Smooth muscle cell of the brain vasculature (primary cell): Measurements from ENCODE around the gene ERGIC1.

ENCODE experiments used
- DNase-seq: peaks from one replicate; pipeline ENCODE4 v3.0.0-alpha.2; 2012; ENCODE audit warnings: low read depth, low spot score

Gene ERGIC1

DNA sequence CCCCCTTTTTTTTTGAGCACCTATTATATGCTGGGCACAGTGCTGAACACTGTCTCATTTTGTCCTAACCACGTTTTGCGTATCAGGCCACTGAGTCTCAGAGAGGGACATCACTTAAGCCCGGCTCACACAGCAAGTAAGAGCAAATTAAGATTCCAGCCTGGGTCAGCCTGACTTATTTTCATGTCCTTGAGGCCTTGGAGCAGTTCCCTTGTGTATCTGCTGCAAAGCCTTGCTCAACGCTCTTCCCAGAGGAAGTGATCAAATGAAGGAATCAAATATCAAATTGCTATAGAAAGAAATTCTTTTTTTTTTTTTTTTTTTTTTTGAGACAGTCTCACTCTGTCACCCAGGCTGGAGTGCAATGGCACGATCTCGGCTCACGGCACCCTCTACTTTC lies 30.7 kb downstream of the ERGIC1 start:
- no peak for DNase-seq

DNA sequence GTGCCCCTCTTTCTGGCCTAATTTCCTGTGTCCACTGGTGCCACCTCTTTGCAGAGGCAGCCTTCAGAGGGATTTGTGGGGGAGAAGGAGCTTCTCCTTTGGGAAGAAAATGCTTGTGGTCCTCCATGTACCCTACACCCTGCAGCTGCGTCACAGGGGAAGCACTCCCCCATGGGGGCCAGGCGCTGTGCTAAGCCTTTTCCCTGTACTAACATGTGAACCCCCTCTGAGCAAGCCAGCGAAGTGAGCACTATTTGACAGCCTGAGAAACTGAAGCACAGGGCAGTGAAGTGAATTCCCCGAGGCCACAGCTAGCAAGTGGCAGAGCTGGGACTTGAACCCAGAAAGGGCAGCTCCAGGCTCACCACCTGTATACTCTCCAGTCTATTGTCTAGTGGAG lies 32.3 kb downstream of the ERGIC1 start:
- no peak for DNase-seq

DNA sequence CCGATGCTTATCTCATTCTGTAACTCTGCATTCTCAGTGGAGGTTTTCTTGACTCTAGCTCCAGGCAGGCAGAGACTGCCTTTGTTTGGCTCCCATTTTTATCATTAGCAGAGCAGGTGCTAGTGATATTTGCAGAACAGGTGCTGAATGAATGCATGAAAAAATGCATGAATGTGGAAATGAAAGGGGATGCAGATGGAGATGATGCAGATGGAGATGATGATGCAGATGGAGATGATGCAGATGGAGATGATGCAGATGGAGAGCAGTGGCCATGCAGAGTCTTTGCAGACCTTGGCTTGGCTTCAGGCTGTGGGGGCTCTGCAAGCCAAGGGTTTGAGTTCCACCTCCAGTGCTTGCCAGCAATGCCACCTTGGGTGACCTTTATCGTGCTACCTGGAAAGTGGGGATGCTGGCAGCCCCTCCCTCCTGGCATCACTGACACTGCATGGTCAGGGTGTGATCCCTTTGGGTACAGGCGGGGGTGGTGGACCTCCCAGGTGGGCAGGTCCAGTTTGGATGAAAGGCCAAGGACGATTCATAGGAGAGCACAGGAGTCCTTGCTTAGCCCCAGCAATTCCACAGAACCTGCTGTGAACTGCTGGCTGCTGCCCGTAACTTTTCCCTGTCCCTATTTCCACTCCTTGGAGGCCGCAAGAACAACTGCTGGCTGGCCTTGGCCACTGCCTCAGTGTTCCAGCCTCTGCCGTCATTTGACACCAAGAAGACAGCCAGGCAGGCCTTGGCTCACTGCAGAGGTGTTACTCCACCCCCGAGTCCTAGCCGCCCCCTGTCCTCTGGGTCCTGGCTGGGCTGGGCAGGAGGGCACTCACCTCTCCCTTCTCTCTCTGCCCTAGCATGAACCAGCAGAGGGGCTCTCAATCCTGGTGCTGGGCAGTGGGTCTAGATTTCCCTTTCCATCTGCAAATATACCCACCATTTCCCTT lies 33.0 kb downstream of the ERGIC1 start:
- DNase-seq = no peak

DNA sequence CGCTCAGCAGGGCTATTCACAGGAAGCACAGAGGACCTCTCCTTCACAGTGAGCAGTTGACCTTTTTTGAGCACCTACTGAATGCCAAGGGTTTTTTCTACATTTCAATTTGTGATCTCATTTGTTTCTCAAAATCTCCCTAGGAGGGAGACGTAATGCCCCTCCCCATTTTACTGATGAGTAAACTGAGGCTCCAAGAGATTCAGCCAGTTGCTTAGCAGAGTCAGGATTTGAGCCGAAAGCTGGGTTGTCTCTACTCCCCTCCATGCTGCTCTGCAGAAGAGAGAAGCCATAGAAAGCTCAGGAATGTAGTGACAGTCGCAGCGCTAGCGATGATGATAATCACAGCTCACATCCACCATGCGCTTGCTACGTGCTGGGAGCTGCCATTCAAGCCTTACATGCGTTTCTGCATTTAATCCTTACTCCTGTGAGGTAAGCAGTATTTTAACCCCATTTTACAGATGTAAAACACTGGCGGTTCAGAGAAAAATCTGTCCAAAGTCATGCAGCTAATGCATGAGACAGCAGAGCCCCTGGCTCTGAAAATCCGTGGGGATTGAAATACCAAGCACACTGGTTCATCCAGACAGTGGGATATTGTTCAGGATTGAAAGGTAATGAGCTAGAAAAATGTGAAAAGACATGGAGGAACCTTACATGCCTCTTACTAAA lies 33.8 kb downstream of the ERGIC1 start:
- no peak for DNase-seq

DNA sequence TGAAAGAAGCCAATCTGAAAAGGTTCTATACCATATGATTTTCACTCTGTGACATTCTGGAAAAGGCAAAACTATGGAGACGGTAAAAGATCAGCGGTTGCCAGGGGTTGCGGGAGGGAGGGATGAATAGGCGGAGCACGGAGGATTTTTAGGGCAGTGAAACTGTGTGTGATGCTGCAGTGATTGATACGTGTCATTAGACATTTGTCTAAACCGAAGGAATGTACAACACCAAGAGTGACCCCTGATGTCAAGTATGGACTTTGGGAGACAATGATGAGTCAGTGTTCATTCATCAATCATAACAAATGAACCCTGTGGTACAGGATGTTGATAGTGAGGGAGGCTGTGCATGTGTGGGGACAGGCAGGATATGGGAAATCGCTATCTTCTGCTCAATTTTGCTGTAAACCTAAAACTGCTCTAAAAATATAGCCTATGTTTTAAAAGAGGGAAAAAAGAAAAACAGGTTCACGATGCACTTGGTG lies 34.4 kb downstream of the ERGIC1 start:
- DNase-seq = no peak

DNA sequence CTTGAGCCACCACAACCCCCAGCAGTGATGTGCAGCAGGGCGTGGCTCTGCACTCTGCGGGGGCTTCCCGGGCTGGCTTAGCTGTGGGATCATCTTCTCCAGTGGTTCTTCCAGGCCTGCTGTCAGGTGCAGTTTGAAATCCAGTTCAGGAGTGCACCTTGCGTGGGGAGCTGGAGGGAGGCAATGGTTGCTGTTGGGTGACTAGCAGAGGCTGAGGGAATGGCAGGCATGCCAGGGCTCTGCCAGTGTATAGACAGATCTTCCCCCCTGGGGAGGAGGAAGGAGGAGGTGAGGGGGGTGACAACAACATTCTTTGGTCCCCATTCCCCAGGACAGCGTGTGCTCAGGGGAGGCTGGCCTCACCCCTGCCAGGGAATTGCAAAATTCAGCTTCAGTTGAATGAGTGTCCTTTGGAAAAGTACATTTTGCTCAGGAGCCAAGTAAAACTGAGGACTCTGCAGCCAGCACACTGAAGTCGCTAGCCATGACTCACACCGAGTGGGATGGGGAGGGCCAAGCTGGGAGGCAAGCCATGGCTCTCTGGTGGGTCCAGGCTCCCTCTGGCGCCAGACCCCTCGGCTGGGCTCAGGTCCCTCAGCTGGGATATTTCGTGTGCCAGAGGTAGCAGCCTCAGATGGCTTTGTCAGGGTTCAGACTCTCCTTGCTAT lies 35.0 kb downstream of the ERGIC1 start:
- DNase-seq = no peak

DNA sequence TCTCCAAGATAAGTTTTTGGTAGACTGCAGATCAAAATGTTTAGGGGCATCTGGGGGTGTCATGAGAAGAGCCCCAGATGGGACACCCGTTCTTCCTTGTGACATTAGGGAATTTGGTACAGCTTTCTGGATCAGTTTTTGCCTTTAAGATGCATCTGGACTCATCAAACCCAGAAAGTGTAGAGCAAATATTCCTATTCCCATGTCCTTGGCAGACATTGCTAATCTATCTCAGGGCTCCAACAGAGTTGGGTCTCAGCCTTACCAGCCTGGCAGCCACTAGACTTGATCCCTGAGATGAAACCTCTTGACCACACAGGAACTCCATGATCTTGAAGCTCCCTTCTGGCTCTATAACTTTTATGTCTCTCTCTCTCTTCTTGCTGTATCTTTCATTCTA lies 35.6 kb downstream of the ERGIC1 start:
- no peak for DNase-seq

DNA sequence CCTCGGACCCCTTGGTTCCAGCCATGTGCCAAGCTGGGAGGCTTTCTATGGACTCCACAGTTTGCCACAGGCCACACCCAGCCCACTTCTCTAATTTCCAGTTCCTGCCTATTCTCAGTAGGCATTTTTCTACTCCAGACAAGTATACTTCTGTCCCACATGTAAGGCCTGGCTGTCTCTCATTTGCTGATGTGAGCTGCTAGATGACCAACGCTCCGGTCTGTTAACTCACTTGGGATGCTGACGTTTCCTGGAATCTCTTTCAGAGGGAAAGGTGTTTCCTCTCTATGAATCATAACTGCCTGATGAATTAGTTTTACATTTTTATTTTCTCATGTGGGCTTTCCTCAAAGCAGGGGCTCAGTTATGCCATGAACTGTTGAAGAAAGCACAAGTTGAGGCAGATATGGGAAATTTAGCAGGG lies 36.3 kb downstream of the ERGIC1 start:
- DNase-seq = no peak

DNA sequence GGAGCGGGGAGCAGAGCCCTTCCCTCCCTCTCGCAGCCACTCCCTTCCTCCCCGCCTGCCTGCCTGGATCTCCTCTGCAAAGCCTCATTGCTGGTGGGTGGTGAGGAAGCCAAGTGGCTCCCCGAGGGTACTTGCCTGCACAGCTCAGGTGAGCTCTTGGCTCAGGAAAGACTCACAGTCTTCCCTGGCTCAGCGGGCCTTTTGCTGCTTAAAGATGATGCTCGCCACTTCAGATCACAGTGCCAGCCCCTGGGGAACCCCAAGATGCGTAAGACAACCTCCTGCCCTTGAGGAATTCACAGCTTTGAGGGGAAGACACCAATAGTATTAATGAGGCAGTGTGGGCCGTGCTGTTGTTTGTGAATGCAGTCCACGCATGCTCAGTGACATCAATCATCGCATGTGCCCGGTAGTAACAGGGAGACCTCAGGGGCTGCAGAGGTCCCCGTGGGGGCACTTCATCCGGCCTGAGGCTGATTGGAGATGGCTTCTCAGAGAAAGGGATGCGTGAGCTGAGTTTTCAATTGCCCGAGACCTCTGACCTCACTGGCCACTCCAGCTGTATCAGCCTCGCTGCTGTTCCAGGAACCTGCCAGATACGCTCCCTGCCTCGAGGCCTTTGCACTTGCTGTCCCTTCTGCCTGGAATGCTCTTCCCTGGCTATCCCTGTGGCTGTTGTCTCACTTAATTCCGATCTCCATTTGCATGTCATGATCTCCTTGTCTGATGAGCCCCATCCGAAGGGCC lies 36.8 kb downstream of the ERGIC1 start:
- no peak for DNase-seq

DNA sequence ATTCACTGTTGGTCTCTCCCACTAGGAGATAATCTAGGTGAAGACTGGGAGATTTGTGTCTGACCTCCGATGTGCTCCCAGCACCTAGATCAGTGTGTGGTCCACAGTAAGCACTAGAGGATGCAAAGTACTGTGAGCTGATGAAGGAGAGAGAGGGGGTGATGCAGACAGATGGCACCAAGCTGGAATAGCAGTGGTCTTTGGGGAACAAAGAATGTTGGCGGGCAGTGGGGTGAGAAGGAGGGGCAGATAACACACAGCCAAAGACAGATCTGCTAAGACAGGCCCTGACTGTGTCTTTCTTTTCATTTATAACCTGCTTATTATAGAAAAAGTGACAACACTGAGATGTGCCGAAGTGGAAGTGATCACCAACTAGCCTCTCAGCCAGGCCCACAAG lies 37.5 kb downstream of the ERGIC1 start:
- DNase-seq = no peak

DNA sequence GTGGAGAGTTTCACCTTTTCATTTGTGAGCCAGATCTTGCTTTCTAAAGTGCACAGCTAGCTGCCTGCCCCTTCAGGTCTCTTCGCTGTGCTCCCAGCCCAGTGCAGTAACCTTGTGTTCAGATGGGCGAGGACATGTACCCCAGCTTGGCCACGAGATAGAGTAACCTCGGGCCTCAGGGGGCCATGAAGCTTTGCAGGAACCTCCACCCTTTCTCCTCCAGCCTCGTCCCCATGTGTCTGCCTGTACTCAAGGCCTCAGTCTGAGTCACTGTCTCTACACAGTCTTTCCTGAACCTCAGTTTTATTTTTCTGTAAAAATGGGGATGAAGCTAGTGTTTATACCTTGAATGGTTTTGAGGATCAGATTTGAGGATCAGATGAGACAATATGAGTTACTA lies 37.9 kb downstream of the ERGIC1 start:
- no peak for DNase-seq

DNA sequence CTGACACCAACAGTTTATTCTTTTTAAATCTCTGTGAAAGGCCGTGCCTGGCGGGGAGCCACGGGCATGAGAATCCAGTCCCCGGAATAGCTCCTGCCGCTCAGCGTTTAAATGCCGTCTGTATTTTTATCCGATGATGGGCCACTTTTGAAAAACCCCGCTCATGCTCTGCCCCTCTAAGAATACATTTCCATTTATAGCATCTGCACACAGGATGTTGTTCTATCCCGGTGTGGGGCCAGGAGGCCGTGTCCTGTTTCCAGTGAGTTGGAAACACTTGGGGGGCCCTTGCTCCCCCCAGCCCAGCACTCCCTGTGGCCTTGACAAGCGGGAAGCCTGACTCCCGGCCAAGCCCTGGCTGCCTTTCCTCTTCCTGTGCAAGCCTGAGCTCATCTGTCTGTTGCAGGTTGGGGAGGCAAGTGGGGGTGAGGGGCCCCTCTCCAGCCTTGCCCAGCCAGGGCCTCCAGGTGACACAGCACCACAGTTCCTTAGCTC lies 39.0 kb downstream of the ERGIC1 start:
- DNase-seq = peak; percentile 91

DNA sequence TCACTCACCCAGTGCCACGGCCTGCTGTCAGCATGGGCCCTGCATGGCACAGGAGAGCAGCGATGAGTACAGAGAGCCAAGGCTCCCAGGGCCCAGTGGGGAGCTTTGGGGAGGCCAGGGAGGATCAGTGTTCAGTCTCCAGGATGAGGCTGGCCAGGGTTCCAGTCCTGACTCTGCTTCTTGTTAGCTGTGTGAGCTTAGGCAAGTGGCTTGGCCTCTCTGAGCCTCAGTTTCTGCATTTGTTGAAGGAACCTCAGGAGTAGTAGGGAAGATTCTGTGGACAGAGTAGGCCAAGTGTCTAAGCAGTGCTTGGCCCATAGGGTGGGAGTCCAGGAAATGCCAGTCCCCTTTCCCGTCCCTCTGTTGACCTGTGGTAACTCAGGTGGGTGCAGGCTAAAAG lies 39.5 kb downstream of the ERGIC1 start:
- DNase-seq = no peak

DNA sequence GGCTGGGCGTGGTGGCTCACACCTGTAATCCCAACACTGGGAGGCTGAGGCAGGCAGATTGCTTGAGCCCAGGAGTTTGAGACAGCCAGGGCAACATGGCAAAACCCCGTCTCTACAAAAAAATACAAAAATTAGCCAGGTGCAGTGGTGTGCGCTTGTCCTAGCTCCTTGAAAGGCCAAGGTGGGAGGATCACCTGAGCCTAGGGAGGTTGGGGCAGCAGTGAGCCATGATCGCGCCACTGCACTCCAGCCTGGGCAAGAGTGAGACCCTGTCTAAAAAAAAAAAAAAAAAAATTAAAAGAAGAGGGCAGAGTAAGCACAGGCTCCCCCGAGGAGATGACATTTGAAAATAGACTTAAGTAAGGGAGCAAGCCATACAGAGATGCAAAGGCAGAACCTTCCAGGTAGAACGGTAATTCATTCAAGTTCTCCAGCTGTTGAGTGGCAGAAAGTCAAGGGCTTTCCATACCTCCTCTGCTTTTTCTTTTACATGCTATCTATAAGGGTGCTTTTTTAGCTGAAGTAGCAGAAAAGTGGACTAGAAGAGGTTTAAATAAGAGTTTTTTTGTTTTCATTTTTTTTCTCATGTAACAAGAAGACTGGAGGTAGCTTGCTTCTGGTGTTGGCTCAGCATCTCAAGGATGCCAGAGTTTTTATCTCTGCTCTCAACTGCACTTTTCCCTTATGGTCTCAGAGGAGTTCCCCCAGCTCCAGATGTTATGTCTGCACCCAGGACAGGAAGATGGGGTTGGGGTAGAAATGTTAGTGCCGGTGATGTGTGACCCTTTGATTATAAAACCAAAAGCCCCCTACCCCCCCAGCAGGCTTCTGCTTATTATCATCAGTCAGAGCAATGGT lies 40.8 kb downstream of the ERGIC1 start:
- DNase-seq = no peak

DNA sequence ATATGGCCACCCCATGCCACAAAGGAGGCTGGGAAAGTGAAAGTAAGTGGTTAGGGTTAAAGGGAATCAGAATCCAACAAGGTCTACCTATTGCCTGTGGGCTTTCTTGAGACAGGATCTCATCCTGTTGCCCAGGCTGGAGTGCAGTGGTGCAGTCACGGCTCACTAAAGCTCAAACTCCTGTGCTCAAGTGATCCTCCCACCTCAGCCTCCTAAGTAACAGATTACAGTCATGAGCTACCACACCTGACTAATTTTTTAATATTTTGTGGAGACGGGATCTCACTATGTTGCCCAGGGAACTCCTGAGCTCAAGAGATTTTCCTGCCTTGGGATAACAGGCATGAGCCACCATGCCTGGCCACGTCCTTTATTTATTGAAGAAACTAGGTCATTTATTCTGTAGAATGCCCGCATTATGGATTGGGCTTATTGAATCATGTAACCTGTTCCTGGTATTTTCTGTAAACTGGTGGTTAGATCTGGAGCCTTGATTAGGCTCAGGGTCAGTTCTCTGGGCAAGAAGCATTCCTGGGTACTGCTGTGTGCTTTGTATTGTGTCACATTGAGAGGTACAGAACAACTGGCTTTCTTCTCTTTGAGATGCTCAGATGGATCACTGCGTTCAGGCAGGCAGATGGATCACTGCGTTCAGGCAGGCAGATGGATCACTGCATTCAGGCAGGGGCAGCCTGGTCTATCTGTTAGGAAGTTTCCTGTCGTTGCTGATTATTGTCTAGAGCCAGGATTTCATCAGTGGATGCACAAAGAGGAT lies 41.6 kb downstream of the ERGIC1 start:
- no peak for DNase-seq

DNA sequence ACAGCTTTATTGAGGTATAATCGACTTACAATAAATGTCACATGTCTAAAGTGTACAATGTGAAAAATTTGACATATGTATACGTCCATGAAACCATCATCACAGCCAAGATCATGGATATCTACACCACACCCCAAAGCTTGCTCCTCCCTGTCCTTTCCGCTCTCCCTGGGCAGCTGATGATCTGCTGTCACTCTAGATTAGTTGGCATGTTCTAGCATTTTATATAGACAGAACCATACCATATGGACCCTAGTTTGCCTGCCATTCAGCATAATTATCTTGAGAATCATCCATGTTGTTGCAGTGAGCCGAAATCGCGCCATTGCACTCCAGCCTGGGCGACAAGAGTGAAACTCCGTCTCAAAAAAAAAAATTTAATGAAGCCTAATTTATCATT lies 42.5 kb downstream of the ERGIC1 start:
- DNase-seq = no peak

DNA sequence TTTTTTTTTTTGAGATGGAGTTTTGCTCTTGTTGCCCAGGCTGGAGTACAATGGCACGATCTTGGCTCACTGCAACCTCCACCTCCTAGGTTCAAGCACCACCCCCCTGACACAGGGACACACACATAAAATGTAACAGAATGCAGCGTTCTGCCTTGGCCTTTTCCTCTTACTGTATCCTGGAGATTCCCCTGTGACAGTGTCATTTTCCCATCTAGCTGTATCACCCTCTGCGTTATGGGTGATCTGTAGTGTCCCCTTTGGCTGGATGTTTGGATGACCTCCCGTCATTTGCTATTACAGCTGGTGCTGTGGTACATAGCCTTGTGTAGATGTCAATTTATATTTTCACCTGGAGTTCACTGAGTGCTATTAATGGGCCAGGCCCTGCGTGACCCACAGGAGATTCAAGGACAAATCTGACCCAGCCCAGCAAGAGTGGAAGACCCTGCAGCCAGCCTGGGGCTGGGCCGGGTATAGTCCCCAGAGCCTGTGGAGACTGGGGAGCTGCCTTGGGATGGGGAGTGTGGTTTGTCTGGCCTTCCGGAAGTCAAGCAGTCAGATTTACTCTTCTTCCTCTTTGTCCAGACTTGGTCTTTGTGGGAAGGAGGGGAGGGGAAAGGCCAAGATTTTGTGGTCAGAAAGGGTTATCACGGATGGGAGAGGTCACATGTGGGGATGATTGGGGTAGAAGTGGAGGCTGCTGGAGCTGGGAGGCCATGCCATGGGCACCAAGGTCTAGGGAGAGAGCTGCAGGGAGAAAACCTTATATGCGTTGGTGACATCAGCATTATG lies 43.6 kb downstream of the ERGIC1 start:
- no peak for DNase-seq

DNA sequence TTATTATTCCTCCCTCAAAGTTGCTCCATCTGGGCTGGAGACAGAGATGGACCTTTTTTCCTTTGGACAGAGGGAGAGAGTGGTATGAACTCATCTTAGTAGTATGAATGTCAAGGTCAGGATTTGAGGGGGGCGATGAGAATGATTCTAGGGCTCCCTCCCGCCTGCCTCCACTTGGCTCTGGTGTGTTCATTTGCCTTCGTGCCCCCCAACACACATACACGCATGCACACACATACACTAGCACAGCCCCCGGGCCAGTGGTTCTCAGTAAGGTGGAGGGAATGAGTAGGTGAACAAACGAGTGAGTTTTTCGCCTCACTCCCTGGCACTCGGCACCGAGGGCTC lies 44.5 kb downstream of the ERGIC1 start:
- DNase-seq = no peak
